Cardiac muscle cell (in vitro differentiated cells and primary cell): ENCODE data around the gene TRIM61. TPM values are rescaled to one million over a fixed set of nuclear protein-coding genes. Genes with fewer than 3 reads are reported as not detected.
"Not testable (repeated sequence)": the region's sequence is repeated elsewhere in the genome, so short reads cannot be mapped to it uniquely, and the experiment has no call there.

ENCODE experiments used
- DNase-seq, 2 donors: peaks; one replicate each; pipeline versions ENCODE4 v3.0.0 to v3.0.0-alpha.2; 2010 to 2017; ENCODE audit warnings: low read depth in 1 of 2, low spot score in 1 of 2
- H3K27ac ChIP-seq: fragments of 200-600 bp; sonication (generic); 2 replicates; pipeline ENCODE4 v1.5.1; 2016
- H3K27me3 ChIP-seq: fragments of 200-600 bp; sonication (generic); 2 replicates; pipeline ENCODE4 v1.6.0; 2016; ENCODE audit warnings: control low read depth
- H3K36me3 ChIP-seq: fragments of 200-600 bp; sonication (generic); 2 replicates; pipeline ENCODE4 v1.5.1; 2016; ENCODE audit warnings: control low read depth
- H3K4me1 ChIP-seq: fragments of 200-600 bp; sonication (generic); 2 replicates; pipeline ENCODE4 v1.8.1; 2017; ENCODE audit warnings: low read depth, mild to moderate bottlenecking, mixed run types
- H3K4me3 ChIP-seq: fragments of 200-600 bp; sonication (generic); 2 replicates; pipeline ENCODE4 v1.5.1; 2016; ENCODE audit warnings: mild to moderate bottlenecking
- H3K9me3 ChIP-seq: fragments of 200-600 bp; sonication (generic); 2 replicates; pipeline ENCODE4 v1.5.1; 2017; ENCODE audit warnings: low read depth, mild to moderate bottlenecking, control low read depth
- polyA plus RNA-seq: library from polyadenylated mRNA; unstranded; fragments of >200 nt; fragmentation: Nextera tagmentation; extraction: Ambion mirVana; gene quantifications from 2 replicates; pipeline ENCODE4 v1.2.1, GENCODE V29; 2016
- total RNA-seq: library from RNA; depleted of rRNA; stranded (reverse); fragments of >200 nt; gene quantifications from 2 replicates; pipeline ENCODE4 v1.2.3, GENCODE V29; 2016
- TF ChIP-seq, protein P1 (sequence below): IDR thresholded peaks from 2 replicates; pipeline ENCODE4 v1.5.1; 2012; ENCODE audit warnings: low read depth, mild to moderate bottlenecking, low read length

The TRIM61 gene
- total and polyA plus RNA-seq, 2 experiments from 2014 or later, result 1.4 to 1.9 TPM

DNA sequence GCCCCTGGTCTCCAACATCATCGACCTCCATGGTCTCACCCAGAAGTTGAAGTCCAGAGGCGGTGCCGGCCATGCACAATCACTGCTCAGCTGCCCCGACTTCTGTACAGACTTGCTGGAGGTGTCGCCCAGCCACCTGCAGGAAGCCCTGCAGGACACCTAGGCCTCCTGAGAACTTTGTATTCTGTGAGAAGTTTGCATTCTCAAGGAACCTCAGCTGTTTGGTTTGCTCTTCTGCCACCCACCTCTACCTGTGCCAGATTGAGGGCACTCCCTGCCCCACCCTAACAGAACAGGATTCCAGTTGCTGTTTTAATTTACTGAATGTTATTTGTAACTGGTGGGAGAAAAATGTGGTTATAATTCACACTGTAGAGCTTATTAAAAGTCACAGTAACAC is 46.8 kb downstream of the TRIM61 start:
- no peak for DNase-seq
- no peaks in the 10 kb centered on the region for H3K27me3 ChIP-seq
- H3K36me3 ChIP-seq, result no peaks in the 10 kb centered on the region
- H3K4me1 ChIP-seq, result no peaks in the 10 kb centered on the region
- H3K9me3 ChIP-seq, result no peaks in the 10 kb centered on the region
- H3K4me3 ChIP-seq, result no peak overlapping the region
- no peak overlapping the region for H3K27ac ChIP-seq
- TF ChIP-seq, protein P1, sequence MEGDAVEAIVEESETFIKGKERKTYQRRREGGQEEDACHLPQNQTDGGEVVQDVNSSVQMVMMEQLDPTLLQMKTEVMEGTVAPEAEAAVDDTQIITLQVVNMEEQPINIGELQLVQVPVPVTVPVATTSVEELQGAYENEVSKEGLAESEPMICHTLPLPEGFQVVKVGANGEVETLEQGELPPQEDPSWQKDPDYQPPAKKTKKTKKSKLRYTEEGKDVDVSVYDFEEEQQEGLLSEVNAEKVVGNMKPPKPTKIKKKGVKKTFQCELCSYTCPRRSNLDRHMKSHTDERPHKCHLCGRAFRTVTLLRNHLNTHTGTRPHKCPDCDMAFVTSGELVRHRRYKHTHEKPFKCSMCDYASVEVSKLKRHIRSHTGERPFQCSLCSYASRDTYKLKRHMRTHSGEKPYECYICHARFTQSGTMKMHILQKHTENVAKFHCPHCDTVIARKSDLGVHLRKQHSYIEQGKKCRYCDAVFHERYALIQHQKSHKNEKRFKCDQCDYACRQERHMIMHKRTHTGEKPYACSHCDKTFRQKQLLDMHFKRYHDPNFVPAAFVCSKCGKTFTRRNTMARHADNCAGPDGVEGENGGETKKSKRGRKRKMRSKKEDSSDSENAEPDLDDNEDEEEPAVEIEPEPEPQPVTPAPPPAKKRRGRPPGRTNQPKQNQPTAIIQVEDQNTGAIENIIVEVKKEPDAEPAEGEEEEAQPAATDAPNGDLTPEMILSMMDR, result no peak

DNA sequence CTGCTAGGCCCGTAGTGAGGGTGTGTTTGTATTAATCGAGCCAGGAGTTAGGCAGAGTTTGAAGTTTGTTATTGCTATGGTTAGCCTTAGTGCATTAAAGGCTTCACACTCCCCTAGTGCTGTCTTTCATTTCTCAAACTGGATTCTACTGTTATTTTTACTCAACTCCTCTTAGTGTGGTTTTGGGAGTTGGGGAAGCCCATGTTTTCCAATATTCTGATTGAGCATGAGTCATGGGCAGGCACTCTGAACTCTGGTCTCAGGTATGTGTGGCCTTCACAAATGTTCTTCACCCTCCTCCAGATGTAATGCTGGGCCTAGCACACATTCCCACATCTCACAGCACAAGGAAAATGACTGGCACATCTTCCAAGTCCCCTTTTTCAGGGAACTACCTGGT is 50.4 kb downstream of the TRIM61 start:
- H3K4me3 ChIP-seq, H3K27me3 ChIP-seq, H3K9me3 ChIP-seq, H3K27ac ChIP-seq, H3K36me3 ChIP-seq, DNase-seq, H3K4me1 ChIP-seq: not testable (repeated sequence)

DNA sequence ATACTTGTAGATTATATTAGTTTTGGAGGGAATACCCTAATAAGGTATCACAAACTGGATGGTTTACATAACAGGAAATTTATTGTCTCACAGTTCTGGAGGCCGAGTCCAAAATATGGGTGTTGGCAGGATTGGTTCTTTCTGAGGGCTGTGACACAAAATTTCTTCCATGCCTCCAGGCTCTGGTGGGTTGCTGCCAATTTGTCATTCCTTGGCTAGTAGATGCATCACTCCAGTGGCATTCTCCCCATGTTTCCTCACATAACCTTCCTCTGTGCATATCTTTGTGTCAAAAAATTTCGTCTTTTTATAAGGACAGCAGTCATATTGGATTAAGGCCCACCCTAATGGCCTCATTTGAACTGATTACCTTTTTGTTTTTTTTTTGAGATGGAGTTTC is 51.2 kb downstream of the TRIM61 start:
- no peaks in the 10 kb centered on the region for H3K4me1 ChIP-seq

DNA sequence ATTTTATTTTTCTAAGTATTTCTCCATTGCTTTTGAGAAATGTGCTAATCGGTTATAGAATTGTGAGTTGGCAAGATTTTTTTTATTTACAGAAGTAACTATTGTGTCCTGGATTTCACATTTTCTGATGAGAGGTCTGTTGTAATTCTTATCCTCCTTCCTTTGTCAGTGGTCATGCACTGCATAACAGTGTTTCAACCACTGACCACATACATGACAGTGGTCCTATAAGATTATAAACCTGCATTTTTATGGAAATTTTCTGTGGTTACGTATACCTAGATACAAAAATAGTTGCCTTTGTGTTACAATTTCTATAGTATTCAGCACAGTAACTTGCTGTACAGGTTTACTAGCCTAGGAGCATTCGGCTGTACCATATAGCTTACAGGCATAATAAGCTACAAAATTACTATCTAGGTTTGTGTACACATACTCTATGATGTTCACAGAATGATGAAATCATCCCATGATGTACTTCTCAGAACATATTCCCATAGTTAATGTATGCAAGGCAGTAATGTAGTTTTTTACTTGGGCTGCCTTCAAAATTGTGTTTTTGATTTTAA is 52.7 kb downstream of the TRIM61 start:
- H3K27ac ChIP-seq, result no peak overlapping the region
- no peaks in the 10 kb centered on the region for H3K36me3 ChIP-seq
- H3K27me3 ChIP-seq, result no peaks in the 10 kb centered on the region
- H3K9me3 ChIP-seq, result no peaks in the 10 kb centered on the region
- TF ChIP-seq, protein P1, result no peak
- no peak for DNase-seq
- no peak overlapping the region for H3K4me3 ChIP-seq
- H3K4me1 ChIP-seq, result no peaks in the 10 kb centered on the region

More for the DNA sequence above, 51.2 kb downstream of the TRIM61 start:
- Histone ChIP-seq H3K36me3 (no peaks in the 10 kb centered on the region), H3K4me3 (no peak overlapping the region), H3K27ac (no peak overlapping the region), H3K27me3 (no peaks in the 10 kb centered on the region), H3K9me3 (no peaks in the 10 kb centered on the region)
- DNase-seq, result no peak
- TF ChIP-seq, protein P1, result no peak

DNA sequence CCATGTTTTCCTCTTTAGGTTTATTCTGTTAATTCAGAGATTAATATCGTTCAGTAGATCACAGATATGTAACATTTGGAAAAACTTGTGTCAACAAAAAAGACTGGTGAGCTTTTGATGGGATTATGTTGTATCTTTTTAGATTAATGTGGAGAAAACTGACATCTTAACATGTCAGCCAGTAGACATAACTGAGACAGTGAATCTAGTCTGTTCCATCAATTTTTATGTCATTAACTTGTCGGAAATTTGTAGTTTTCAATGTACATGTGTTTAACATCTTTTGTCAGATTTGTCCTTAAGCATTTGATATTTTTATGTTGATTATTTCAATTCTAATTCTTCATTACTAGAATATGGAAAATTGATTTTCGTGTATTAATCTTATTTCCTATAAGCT is 58.5 kb downstream of the TRIM61 start:
- no peak overlapping the region for H3K4me3 ChIP-seq
- TF ChIP-seq, protein P1, result no peak
- H3K27me3 ChIP-seq, result no peaks in the 10 kb centered on the region
- no peak for DNase-seq
- H3K9me3 ChIP-seq, result no peaks in the 10 kb centered on the region
- no peaks in the 10 kb centered on the region for H3K4me1 ChIP-seq
- no peaks in the 10 kb centered on the region for H3K36me3 ChIP-seq
- no peak overlapping the region for H3K27ac ChIP-seq

Other genes starting within 250 kb of the TRIM61 start
- not detected in 2 replicates for gene SMIM31, start 223.5 kb downstream of the TRIM61 start, total RNA-seq
- gene SMIM31, start 223.5 kb downstream of the TRIM61 start, polyA plus RNA-seq, result not detected in 2 replicates
- gene APELA, start 100.5 kb downstream of the TRIM61 start, total RNA-seq, result 2.3 and 2.8 TPM in 2 replicates
- 4.2 and 5.8 TPM in 2 replicates for gene APELA, start 100.5 kb downstream of the TRIM61 start, polyA plus RNA-seq
- gene TRIM60, start 54.3 kb upstream of the TRIM61 start, total RNA-seq, result 0.07 TPM in 1 of 2 replicates, not detected in the other
- not detected in 2 replicates for gene TRIM60, start 54.3 kb upstream of the TRIM61 start, polyA plus RNA-seq
- not detected in 2 replicates for gene TRIM75, start 76.2 kb upstream of the TRIM61 start, total RNA-seq
- not detected in 2 replicates for gene TRIM75, start 76.2 kb upstream of the TRIM61 start, polyA plus RNA-seq
- 5.2 and 7.7 TPM in 2 replicates for gene TMEM192, start 135.2 kb upstream of the TRIM61 start, total RNA-seq
- 14.0 and 17.3 TPM in 2 replicates for gene TMEM192, start 135.2 kb upstream of the TRIM61 start, polyA plus RNA-seq
- 35.3 and 39.7 TPM in 2 replicates for gene KLHL2, start 229.9 kb upstream of the TRIM61 start, total RNA-seq
- gene KLHL2, start 229.9 kb upstream of the TRIM61 start, polyA plus RNA-seq, result 39.8 and 46.3 TPM in 2 replicates